Right forelimb (tissue), 1 donor: ENCODE measurements around the gene BAG5.
"Not testable (repeated sequence)": the region's sequence is repeated elsewhere in the genome, so short reads cannot be mapped to it uniquely, and the experiment has no call there.

Experiments used
- DNase-seq: peaks from one replicate; pipeline ENCODE4 v3.0.0-alpha.2; 2018

BAG5 gene

DNA sequence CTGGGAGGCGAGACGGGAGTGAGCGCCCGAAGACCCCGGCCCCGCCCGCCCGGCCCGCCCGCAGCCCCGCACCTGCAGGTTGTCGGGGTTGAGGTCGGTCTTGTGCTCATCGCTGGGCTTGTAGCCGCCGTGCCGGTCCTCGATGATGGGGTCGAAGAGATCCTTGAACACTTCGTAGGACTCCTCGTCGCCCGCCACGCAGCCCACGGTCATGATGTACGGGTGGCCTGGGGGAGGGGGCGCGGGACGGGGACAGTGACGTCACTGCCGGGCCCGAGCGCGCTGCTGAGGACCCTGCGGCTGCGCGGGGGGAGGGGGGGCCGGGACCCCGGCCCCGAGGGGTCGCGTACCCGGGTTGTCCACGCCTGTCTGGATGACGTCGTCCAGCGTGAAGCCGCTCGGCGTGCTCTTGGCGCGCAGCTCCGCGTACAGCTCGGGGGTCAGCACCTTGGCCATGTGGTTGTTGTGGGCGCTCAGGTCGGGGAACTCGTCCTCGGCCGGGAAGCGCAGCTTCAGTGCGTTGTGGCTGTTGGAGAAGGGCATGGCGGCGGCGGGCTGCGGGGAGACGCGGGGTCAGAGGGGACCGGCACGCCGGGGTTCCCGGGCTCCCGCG is 40.4 kb downstream of the BAG5 start:
- DNase-seq = no peak

DNA sequence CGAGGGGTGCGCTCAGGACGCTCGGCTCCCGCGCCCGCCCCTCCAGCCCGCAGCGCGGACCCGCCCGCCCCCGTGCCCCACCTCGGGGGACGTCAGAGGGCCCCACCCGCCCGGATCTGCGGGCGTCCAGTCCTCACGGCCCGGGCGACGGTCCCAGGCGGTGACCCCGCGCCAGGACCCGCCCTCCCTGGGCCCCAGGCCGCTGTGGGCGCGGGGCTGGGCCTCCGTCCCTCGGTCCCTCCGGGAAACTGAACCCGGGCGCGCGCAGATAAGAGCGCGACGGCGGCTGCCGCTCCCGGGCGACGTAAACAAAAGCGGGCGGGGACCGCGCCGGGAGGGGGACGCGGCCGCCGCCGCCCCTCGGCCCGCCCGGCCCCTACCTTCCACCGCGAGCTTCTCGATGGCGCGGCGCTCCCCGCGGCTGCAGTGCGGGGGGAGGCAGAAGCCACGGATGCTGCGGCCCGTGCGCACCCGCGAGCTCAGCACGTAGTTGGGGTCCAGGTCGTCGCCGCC is 41.0 kb downstream of the BAG5 start:
- no peak for DNase-seq

DNA sequence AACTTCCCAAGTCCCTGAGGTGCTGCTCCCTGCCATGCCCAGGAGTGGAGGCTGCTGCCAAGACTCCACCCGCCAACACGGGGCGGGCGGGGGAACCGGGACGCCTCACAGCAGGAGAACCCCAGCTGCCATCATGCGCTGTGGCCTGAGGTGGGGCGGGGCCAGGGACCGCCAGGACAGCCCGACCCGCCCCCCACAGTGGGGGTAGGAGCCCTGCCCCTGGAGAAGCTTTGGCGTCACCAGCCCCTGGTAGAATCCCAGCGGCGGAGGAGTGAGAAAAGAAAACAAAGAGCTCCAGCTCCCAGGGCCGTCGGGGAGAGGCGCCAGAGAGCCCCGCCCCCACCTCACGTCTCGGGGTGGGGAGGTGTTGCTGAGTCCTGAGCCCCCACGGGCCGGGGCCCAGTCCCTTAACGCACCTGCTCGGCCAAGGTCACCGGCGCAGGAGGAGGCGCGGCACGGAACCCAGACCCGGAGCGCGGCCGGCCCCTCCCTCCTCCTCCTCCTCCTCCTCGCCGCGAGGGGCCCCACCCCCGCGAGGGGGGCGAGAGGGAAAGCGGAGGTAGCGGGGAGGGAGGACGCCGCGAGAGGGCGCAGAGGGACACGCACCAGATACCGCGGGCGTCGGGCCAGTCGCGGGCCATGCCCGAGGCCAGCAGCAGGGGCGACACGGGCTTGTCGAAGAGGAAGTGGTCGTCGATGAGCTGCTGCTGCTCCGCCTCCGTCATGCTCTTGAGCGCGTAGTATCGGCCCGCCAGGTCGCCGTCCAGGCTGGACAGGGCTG is 41.6 kb downstream of the BAG5 start:
- DNase-seq = peak; percentile 82

DNA sequence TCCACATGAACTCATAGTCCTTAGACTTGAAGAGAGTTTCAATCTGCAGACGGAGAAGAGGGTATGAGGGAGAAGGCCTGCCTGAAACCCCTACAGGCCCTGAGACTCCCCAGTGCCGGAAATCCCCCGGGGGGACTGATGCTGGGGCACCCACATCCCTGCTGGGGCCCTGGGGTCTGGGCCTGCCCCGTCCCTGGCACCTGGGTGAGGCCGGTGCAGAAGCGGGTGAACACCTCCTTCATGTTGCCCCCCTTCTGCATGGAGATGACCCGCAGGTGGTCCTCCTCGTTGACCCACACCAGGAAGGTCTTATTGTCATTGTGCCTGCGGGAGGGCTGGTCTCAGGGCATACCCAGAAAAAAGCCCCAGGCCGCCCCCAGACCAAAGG is 42.2 kb downstream of the BAG5 start:
- DNase-seq = no peak

DNA sequence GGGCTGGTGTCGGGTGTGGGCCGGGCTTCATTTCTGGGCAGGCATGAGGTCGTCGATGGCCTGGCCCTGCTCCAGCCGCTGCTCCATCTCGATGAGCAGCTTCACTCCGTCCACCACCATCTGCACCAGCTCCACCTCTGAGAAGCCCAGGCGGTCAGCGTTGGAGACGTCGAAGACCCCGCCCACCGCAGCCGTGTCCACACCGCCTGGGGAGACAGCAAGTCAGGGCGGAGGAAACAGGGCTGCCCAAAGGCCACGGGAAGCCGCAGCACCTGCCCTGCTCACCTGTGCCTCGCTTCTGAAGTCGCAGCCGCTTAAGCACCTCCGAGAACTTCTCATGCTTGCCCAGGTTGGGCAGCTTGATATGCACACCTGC is 42.6 kb downstream of the BAG5 start:
- no peak for DNase-seq

DNA sequence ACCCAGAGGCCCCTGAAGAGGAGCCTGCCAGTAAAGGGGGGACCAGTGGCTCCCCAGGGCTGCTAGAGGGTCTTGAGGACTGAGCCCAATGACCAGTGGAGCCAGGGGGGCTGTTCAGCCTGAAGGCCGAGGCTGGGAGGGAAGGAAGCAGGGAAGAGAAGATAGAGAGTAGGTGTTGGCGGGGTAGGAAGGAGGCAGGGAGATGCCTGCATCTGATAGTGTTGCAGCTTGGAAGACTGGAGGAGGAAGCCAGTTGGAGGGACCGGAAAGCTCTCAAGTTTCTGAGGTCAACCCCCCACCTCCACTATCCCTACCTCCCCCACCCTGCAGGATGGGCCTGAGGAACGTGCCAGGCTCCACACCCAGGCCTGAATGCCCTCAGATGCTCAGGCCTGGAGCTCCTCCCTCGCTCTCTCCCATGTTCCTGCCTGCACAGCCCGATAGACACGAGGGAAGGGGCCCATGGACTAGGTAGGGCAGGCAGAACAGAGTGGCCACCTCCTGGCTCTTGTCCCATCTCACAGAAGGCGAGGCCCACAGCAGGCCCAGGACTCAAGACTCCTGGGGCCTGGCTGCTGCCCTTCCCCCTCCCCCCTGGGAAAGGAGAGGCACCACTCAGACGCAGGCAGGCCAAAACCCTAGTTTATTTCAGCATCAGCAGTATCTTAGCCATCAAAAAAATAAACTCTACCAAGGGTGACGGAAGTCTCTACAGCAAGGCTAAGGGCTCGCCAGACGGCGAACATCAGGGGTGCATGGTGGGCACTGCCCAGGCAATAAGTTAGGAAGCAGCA is 43.2 kb downstream of the BAG5 start:
- no peak for DNase-seq

DNA sequence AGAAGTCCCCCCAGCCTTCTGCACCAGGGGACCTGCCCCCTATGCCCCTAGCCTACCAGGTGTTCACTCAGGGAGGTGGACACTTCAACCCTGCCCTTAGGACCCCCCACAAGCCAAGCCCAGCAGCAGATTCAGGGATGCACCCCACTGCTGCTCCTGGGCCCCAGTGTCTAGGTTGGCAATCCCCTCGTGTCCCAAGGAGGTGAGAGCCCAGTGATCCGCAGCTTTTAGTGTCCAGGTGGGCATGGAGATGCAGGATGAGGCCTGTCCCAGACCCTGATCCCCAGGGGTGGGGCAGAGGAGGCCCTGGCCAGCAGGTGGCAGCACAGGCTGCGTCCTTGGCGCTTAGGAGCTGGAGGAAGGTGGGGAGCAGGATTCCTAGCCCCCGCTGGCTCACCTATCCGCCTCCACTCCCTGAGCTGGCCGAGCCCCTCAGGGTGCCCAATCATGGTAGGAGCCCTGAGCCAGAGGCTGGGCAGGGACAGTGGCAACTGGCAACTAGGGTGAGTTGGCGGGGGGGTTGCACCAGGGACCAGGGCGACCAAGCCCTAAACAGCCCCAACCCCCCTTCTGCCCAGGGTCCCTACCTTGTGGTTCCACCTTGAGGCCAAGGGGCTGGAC is 43.9 kb downstream of the BAG5 start:
- no peak for DNase-seq

DNA sequence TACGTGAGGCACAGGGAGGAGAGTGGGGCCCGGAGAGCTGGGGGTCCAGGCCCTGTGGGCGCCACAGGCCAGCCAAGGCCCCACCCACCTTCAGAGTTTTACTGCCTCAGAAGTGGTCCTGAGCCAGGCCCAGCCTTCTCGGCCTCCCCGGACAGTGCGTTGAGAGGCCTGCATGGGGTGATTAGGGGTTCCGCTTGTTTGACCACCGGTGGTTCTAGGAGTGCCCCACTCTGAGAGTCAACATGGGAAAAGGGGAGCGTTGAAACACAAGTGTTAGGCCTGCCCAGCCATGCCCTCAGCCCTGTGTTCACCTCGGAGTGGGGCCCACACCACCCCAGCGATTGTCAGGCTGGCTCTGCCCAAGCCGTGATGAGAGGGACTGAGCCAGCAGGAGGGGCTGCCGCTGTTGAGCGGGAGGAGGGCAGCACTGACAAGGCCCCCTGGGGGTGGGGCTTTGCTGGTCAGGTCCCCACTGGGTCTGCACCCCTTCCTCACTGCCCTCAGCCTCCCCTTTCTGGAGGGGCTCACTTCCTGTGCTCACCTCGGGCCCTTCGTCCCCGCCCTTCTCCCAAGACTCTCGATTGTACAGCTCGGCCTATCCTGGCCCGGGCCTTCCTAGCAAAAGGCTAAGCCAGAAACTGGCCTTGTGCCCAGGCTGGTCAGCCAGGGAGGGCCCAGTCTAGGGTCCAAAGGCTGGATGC is 44.6 kb downstream of the BAG5 start:
- DNase-seq = no peak

DNA sequence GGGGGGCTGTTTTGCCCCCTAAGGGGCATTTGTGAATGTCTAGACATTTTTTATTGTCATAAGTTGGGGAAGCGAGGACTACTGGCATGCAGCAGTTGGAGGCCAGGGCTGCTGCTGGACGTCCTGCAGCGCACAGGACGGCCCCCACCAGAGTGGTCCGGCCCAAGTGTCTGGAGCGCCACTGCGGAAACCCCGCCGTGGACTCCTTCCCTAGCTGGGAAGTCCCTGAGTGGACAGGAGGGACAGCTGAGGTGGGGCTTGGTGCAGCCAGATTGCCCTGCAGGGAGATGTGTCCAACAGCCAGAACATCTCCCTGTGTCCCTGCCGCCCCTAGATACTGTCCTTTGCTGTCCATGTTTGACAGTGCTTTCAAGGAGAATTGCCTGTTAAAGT is 45.3 kb downstream of the BAG5 start:
- DNase-seq = no peak

DNA sequence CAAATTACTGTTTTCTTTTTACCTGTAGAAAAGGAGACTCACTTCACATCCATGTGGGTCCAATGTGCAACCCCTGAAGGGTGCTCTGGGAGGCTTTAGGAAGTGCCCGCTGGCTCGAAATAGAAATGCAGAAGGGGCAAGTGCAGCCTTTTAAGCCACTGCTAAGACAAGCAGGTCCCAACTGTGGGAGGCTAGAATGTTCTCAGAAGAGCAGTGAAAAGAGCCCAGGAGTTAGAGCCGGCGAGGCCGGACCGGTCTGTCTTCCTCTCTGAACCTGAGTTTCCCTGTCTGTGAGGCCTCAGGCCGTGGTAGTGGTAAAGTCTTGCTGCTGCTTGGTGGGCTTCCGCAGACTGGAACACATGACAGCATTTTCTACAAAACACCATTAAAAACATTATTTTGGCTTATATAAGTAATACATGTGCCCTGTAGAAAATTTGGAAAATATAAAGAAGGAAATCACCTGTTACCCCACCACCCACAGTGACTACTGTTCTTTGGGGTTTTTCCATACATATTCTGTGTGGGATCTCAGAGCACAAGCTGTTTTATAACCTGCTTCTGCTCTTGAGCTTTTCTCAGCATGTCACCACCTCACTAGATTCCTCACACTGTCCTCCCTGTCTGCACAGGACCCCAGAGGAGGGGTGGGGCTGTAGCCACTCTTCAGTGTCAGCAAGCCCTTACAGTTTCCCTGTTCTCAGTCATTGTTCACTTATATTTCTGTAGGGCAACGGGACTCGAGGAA is 45.9 kb downstream of the BAG5 start:
- DNase-seq = no peak

DNA sequence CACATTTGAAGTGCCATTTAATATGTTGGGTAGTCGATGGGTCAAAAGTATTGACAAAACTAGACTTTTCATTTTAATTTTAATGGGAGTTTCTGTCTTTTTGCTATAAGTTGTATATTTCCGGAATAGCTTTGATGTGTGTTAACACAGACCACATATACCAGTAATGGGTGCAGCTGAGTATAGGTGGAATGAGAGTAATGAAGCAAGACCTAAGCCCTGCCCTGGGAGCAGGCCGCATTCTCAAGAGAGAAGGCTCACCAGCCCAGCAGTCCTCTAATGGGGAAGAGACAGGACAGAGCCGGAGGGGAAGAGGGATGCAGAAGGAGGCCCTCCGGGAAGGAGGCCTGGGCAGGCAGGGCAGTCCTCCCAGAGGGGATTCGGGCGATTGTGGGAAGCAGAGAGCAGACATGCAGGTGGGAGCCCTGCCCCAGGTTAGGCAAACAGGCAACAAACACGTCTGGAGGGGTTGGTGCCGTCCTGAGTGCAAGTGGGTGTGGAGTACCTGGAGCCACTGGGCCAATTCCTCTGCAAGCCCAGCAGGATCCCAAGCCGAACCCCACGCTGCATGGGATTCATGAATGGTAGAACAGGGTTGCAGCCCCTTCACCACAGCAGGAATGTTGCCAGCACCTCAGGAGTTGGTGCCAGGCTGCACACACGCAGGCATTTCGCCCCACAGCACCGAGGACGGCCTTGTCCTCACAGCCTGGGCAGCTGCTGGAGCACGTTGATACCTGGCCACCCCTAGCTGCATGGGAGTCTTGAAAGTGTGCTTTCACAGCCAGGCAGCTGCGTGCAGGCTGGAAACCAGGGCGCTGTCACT is 47.6 kb downstream of the BAG5 start:
- DNase-seq = no peak

DNA sequence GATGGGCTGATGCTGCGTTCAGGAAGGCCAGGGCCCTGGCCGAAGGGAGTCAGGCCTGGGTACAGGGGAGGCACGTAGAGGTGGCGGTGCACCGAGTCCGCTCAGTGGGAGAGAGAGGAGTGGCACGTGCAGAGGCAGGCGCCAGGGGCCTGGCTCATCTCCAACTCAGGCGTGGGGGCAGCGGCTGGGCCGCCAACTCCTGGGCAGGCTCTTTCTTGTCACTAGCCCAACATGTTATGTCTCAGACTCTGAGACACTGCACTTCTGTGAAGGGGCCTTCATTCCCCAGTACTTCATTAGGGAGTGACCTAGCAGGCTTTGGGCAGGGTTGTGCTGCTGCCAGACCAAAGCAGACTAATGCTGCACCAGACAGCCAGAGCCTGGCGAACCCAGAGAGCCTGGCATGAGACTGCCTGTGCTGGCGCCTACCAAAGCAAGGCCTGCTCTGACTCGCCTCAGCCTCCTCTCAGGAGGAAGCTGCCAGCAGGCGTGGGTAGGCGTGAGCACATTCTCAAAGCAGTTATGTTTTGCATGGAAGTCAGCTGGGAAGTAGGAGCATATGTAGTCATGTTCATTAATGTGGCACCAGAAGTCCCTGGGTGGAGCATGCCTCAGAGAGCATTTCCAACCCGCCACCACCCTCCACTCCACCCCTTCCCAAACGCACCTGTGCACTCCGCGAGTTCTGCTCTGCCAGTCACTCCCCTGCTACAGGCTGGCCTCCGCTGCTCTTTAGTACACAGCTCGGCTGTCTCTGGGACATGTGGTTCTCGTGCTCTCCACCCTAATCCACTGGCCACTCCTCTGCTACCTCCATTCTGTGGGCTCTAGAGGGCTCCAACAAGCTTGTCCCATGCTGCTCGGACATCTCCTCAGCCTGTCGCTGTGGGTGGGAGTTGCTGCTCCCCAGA is 49.5 kb downstream of the BAG5 start:
- DNase-seq = no peak

DNA sequence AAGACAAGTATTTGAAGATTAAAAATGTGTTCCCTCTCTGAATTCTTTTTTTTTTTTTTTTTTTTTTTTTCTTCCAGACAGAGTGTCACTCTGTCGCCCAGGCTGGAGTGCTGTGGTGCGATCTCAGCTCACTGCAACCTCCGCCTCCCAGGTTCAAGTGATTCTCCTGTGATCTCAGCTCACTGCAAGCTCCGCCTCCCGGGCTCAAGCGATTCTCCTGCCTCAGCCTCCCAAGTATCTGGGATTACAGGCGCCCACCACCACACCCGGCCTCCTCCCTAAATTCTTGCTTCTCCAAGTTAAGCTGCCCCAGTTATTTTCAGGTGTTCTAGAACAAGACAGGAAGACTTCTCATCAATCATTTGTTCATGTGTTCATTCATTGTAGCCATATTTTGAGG is 50.3 kb downstream of the BAG5 start:
- not testable (repeated sequence) for DNase-seq

DNA sequence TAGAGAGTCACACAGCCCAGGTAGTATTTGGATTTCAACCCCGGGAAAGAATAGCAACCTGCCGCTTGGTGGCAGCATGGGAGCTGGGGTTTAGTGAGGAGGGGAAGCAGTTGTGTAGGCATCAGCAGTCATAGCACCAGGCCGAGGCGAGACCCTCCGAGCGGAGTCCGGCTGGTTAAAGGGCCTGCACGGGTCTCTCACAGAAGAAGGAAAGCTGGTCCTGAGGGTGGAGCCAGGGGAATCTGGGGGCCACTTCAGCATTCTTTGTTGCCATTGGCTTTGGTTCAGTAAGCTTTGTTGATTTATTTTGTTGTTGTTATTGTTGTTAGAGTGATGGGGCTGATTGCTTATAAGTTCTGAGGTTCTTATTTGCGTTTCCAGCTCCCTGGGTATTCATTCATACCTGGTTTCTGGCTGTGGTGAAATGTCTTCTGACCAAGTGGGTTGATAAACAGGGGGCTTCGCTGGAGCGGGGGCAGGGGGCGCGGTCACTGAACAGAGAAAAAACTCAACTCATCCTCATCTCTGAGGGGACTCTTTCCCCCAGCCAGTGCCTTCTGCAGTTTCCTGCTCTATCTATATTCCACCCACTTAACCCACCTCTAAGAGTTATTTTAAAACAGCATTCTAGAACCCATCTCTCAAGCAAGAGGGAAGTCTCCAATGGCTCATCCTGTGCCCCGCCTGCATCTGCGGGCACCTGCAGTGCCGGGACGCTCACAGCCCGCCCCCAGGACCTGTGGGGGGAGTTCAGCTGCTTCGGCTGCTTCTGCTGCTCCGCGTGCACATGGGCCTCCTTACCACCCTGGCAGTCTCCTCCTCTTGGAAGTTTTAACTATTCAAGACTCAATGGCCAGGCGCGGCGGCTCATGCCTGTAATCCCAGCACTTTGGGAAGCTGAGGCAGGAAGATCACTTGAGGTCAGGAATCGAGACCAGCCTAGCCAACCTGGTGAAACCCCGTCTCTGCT is 51.4 kb downstream of the BAG5 start:
- DNase-seq = no peak

DNA sequence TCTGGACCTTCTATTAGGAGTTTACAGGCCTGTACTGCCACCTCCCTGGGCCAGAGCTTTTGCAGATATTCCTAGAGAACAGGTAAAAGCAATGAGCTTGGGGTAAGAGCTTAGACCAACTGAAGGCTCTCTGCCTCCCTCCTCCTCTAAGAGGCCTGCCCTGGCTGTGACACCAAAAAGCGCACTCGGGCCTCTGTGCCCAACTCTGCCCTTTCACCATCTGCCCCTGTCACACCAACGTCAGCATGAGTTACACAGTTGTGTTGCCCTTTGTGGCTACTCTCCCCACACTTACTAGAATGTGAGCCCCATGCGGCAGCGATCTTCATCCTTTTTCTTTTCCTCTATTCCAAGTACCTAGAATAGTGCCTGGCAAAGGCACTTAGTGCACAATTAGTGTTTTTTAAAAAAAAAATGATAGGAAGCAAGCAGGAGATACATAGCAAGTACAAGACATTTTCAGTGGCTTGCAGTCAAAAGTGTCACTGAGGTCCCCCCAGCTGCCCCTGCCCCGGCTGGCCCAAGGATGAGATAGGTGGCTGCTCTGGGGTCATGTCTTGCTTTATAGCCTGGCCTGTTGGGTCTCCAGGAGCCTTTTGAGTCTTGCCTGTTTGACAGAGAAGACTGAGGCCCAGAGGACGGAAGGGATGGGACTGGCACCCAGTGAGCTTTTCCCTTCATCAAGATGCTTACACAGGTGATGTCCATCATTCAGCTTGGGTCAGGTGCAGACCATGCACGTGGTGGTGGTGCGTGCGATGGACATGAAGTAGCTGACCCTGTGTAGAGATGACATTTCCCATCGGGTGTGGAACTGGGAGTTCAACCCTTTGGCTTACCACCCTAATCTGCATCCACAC is 52.4 kb downstream of the BAG5 start:
- no peak for DNase-seq

DNA sequence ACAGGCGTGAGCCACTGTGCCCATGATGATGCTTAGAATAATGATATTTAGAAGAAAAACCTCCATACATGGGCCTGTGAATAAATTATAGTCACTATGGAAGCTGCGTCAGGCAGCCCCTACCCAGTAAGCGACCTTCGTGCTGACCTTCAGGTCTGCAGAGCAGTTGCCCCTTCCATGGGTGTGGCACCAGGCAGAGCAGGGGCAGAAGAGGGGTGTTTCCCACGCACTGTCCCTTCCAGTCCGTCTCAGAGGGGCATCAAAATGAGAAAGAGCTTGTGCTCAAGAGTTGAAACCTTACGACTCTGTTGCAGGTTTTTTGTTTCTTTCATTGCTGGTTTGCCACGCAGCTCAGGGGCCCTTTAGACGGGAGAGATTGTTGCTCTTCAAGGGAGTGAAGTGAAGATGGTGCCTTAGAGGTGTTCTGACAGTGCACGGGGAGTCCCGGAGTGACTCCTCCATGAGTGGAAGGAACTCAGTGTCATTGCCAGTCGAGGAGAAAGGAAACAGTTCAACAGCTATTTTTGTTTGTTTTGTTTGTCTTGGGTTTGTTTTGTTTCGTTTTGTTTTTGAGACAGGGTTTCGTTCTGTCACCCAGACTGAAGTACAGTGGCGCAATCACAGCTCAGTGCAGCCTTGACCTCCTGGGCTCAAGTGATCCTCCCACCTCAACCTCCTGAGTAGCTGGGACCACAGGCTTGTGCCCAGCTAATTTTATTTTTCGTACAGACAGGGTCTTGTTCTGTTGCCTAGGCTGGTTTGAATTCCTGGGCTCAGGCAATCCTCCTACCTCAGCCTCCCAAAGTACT is 53.7 kb downstream of the BAG5 start:
- no peak for DNase-seq

DNA sequence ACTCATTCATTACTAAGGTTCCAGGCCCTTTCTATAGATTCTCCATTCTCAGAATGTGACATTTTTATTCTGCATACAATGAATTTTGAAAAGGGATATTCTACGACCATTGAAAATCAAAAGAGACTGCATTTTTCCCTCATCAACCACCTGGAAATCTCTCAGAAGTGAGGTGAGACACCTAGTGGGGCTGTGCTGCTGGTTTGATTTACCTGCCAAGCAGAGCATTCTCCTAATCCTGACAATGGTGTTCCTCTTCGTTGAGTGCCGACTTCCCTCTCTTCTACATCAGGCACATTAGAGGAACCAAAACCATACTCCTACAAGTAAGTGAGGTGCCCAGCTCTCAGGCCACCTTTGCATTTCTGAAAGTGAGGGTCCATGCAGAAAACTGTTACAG is 54.7 kb downstream of the BAG5 start:
- no peak for DNase-seq
